ENCODE measurements around the gene SENP6.
"Not testable (repeated sequence)": the region's sequence is repeated elsewhere in the genome, so short reads cannot be mapped to it uniquely, and the experiment has no call there.

SENP6 gene

GRCh38 chr6:75601304-75602245 is at the start of gene SENP6:
Gene SENP6, plus strand, starts transcription at chr6:75601880. Its CDS starts 645 bp downstream, at chr6:75602525.
- peak within 1 kb of the TSS; percentile 77 for H3K4me3 ChIP-seq (ENCODE audit: low read depth, low read length)
- TF ChIP-seq, protein P1, sequence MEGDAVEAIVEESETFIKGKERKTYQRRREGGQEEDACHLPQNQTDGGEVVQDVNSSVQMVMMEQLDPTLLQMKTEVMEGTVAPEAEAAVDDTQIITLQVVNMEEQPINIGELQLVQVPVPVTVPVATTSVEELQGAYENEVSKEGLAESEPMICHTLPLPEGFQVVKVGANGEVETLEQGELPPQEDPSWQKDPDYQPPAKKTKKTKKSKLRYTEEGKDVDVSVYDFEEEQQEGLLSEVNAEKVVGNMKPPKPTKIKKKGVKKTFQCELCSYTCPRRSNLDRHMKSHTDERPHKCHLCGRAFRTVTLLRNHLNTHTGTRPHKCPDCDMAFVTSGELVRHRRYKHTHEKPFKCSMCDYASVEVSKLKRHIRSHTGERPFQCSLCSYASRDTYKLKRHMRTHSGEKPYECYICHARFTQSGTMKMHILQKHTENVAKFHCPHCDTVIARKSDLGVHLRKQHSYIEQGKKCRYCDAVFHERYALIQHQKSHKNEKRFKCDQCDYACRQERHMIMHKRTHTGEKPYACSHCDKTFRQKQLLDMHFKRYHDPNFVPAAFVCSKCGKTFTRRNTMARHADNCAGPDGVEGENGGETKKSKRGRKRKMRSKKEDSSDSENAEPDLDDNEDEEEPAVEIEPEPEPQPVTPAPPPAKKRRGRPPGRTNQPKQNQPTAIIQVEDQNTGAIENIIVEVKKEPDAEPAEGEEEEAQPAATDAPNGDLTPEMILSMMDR (IDR thresholded peaks at IDR 0.05; ENCODE audit: low read depth, low read length) = no peak

GRCh38 chr6:75556240-75556639 is 45.4 kb upstream of the SENP6 start:
- no peak overlapping the region for H3K4me3 ChIP-seq (ENCODE audit: low read depth, low read length)
- TF ChIP-seq, protein P1 (IDR thresholded peaks at IDR 0.05; ENCODE audit: low read depth, low read length) = no peak

GRCh38 chr6:75557068-75557467 is 44.6 kb upstream of the SENP6 start:
- TF ChIP-seq, protein P1 (IDR thresholded peaks at IDR 0.05; ENCODE audit: low read depth, low read length) = no peak
- no peak overlapping the region for H3K4me3 ChIP-seq (ENCODE audit: low read depth, low read length)

DNA sequence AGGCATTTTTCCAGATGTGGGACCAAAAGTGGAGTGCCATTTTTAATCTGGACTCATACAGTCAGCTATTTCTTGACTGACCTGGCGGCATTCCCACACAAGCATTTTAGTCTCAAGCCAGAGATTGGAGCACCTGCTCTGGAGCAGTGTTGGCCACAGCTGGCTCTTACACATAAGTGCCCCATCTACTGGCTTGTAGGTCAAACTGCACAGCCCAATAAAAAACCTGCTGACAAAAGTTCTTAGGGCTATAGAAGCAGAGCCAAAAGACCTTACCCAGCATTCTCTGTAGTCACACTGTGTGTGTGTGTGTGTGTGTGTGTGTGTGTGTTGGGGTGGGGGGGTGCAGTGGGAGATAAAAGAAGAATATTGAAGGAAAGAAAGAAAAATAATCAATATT is 38.6 kb upstream of the SENP6 start:
- TF ChIP-seq, protein P1 (IDR thresholded peaks at IDR 0.05; ENCODE audit: low read depth, low read length) = peak; percentile 40; the same call in 1 of the 2 replicates

GRCh38 chr6:75566137-75566767 is 35.4 kb upstream of the SENP6 start:
- TF ChIP-seq, protein P1 (IDR thresholded peaks at IDR 0.05; ENCODE audit: low read depth, low read length) = no peak
- no peak overlapping the region for H3K4me3 ChIP-seq (ENCODE audit: low read depth, low read length)

More for the DNA sequence above, 38.6 kb upstream of the SENP6 start:
- H3K4me3 ChIP-seq (ENCODE audit: low read depth, low read length) = no peak overlapping the region

GRCh38 chr6:75568100-75568499 is 33.6 kb upstream of the SENP6 start:
- TF ChIP-seq, protein P1 (IDR thresholded peaks at IDR 0.05; ENCODE audit: low read depth, low read length) = no peak
- no peak overlapping the region for H3K4me3 ChIP-seq (ENCODE audit: low read depth, low read length)

DNA sequence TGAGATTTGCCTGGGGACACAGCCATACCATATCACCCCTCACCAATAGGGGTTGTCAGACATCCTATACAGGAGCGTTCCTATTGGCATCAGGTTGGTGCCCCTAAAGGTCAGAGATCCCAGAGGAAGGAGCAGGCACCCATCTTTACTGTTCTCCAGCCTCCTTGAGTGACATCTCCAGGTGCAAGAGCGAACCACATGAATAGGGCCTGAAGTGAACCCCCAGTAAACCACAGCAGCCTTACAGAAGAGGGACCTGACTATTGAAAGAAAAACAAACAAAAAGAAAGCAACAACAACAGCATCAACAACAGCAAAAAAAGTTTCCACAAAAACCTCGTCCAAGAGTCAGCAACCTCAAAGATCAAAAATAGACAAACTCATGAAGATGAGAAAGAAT is 32.7 kb upstream of the SENP6 start:
- no peak overlapping the region for H3K4me3 ChIP-seq (ENCODE audit: low read depth, low read length)
- TF ChIP-seq, protein P1 (IDR thresholded peaks at IDR 0.05; ENCODE audit: low read depth, low read length) = no peak

DNA sequence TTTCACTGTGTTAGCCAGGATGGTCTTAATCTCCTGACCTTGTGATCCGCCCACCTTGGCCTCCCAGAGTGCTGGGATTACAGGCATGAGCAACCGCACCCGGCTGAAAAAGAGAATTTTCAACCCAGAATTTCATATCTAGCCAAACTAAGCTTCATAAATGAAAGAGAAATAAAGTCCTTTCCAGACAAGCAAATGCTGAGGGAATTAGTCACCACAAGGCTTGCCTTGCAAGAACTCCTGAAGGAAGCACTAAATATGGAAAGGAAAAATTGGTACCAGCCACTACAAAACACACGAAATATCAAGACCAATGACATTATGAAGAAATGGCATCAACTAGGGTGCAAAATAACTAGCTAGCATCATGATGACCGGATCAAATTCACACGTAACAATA is 31.0 kb upstream of the SENP6 start:
- not testable (repeated sequence) for H3K4me3 ChIP-seq (ENCODE audit: low read depth, low read length)

All from WI38 (cell line).